T-helper 1 cell treated with Interleukin-12 subunit alpha and Interleukin-12 subunit beta and Interleukin-4 antibody, amounts not matched to agents 30 μg/mL and 1 μg/mL, for 36 hours (primary cell): ENCODE measurements around the gene GLS.
"Not testable (repeated sequence)": the region's sequence is repeated elsewhere in the genome, so short reads cannot be mapped to it uniquely, and the experiment has no call there.

ENCODE experiments used
- H3K27ac Mint-ChIP-seq: one replicate; pipeline ENCODE4 v1.8.0; 2021; ENCODE audit warnings: mild to moderate bottlenecking, mixed read lengths
- H3K27me3 Mint-ChIP-seq: one replicate; pipeline ENCODE4 v1.8.0; 2021; ENCODE audit warnings: low read depth, mixed read lengths
- H3K36me3 Mint-ChIP-seq: one replicate; pipeline ENCODE4 v1.8.0; 2021; ENCODE audit warnings: low read depth, mixed read lengths
- H3K4me1 Mint-ChIP-seq: one replicate; pipeline ENCODE4 v1.8.0; 2021; ENCODE audit warnings: low read depth, mixed read lengths
- H3K4me3 Mint-ChIP-seq: one replicate; pipeline ENCODE4 v1.8.0; 2021; ENCODE audit warnings: mild to moderate bottlenecking, moderate library complexity, mixed read lengths
- H3K9me3 Mint-ChIP-seq: one replicate; pipeline ENCODE4 v1.8.0; 2021; ENCODE audit warnings: mixed read lengths

The GLS gene

GRCh38 chr2:190864375-190864774 is 16.2 kb upstream of the GLS start:
- Mint-ChIP-seq H3K4me3 (no peak overlapping the region), H3K9me3 (peaks cover 30% of the 10 kb centered on the region), H3K27me3 (peaks cover 8% of the 10 kb centered on the region), H3K4me1 (peaks cover 5% of the 10 kb centered on the region), H3K36me3 (peaks cover 4% of the 10 kb centered on the region), H3K27ac (no peak overlapping the region)

GRCh38 chr2:190867212-190867611 is 13.4 kb upstream of the GLS start:
- no peaks in the 10 kb centered on the region for H3K36me3 Mint-ChIP-seq
- H3K4me3 Mint-ChIP-seq, result no peak overlapping the region
- H3K27ac Mint-ChIP-seq, result no peak overlapping the region
- H3K27me3 Mint-ChIP-seq, result peaks cover 6% of the 10 kb centered on the region
- peaks cover 5% of the 10 kb centered on the region for H3K4me1 Mint-ChIP-seq
- peaks cover 15% of the 10 kb centered on the region for H3K9me3 Mint-ChIP-seq

- Mint-ChIP-seq H3K4me3 (no peak overlapping the region), H3K4me1 (peaks cover 5% of the 10 kb centered on the region), H3K27me3 (peaks cover 10% of the 10 kb centered on the region), H3K36me3 (no peaks in the 10 kb centered on the region), H3K9me3 (peaks cover 12% of the 10 kb centered on the region), H3K27ac (no peak overlapping the region)
Measured at GRCh38 chr2:190867832-190868231, 12.8 kb upstream of the GLS start.

GRCh38 chr2:190869721-190870120 is 10.9 kb upstream of the GLS start:
- H3K36me3 Mint-ChIP-seq, result no peaks in the 10 kb centered on the region
- no peak overlapping the region for H3K27ac Mint-ChIP-seq
- peaks cover 10% of the 10 kb centered on the region for H3K27me3 Mint-ChIP-seq
- no peak overlapping the region for H3K4me3 Mint-ChIP-seq
- peaks cover 9% of the 10 kb centered on the region for H3K9me3 Mint-ChIP-seq
- H3K4me1 Mint-ChIP-seq, result no peaks in the 10 kb centered on the region

- H3K4me1 Mint-ChIP-seq, H3K4me3 Mint-ChIP-seq, H3K27me3 Mint-ChIP-seq, H3K36me3 Mint-ChIP-seq, H3K27ac Mint-ChIP-seq, H3K9me3 Mint-ChIP-seq: not testable (repeated sequence)
Measured at GRCh38 chr2:190873451-190873850, 7.2 kb upstream of the GLS start.

GRCh38 chr2:190875891-190876290 is 4.7 kb upstream of the GLS start:
- Mint-ChIP-seq H3K36me3 (no peaks in the 10 kb centered on the region), H3K27me3 (peaks cover 4% of the 10 kb centered on the region), H3K9me3 (peaks cover 3% of the 10 kb centered on the region), H3K4me1 (peaks cover 10% of the 10 kb centered on the region), H3K4me3 (no peak overlapping the region), H3K27ac (no peak overlapping the region)

- Mint-ChIP-seq H3K36me3 (no peaks in the 10 kb centered on the region), H3K9me3 (peaks cover 3% of the 10 kb centered on the region), H3K4me1 (peaks cover 10% of the 10 kb centered on the region), H3K27me3 (peaks cover 4% of the 10 kb centered on the region), H3K4me3 (no peak overlapping the region), H3K27ac (no peak overlapping the region)
Measured at GRCh38 chr2:190876631-190877030, 4.0 kb upstream of the GLS start.

GRCh38 chr2:190877436-190877835 is 3.2 kb upstream of the GLS start:
- Mint-ChIP-seq H3K36me3 (peaks cover 2% of the 10 kb centered on the region), H3K27ac (no peak overlapping the region), H3K4me1 (peaks cover 12% of the 10 kb centered on the region), H3K27me3 (peaks cover 3% of the 10 kb centered on the region), H3K9me3 (peaks cover 1% of the 10 kb centered on the region), H3K4me3 (no peak overlapping the region)

- Mint-ChIP-seq H3K36me3 (peaks cover 14% of the 10 kb centered on the region), H3K27me3 (no peaks in the 10 kb centered on the region), H3K9me3 (no peaks in the 10 kb centered on the region), H3K4me1 (peaks cover 27% of the 10 kb centered on the region), H3K4me3 (peak overlapping the region; percentile 91), H3K27ac (peak overlapping the region; percentile 95)
Measured at GRCh38 chr2:190879474-190880377, 895 bp upstream of the GLS start.

GRCh38 chr2:190881084-190881597 is 520 bp downstream of the GLS start:
- Mint-ChIP-seq H3K4me1 (peaks cover 23% of the 10 kb centered on the region), H3K27ac (peak overlapping the region; percentile 95)

GRCh38 chr2:190881598-190882410 is 1.2 kb downstream of the GLS start:
- peak overlapping the region; percentile 93 for H3K4me3 Mint-ChIP-seq
- H3K9me3 Mint-ChIP-seq, result no peaks in the 10 kb centered on the region
- H3K36me3 Mint-ChIP-seq, result peaks cover 20% of the 10 kb centered on the region
- peak overlapping the region; percentile 97 for H3K27ac Mint-ChIP-seq
- no peaks in the 10 kb centered on the region for H3K27me3 Mint-ChIP-seq
- peaks cover 23% of the 10 kb centered on the region for H3K4me1 Mint-ChIP-seq

More at GRCh38 chr2:190881084-190881597, 520 bp downstream of the GLS start:
- no peaks in the 10 kb centered on the region for H3K27me3 Mint-ChIP-seq
- H3K36me3 Mint-ChIP-seq, result peaks cover 20% of the 10 kb centered on the region
- no peaks in the 10 kb centered on the region for H3K9me3 Mint-ChIP-seq
- peak overlapping the region; percentile 91 for H3K4me3 Mint-ChIP-seq

- Mint-ChIP-seq H3K4me1 (peaks cover 24% of the 10 kb centered on the region), H3K4me3 (peak overlapping the region; percentile 93), H3K27ac (peak overlapping the region; percentile 97), H3K9me3 (no peaks in the 10 kb centered on the region), H3K36me3 (peaks cover 20% of the 10 kb centered on the region), H3K27me3 (no peaks in the 10 kb centered on the region)
Measured at GRCh38 chr2:190882411-190882766, 1.8 kb downstream of the GLS start.

- H3K4me1 Mint-ChIP-seq, result peaks cover 29% of the 10 kb centered on the region
- peaks cover 20% of the 10 kb centered on the region for H3K36me3 Mint-ChIP-seq
- peak overlapping the region; percentile 97 for H3K27ac Mint-ChIP-seq
- H3K9me3 Mint-ChIP-seq, result no peaks in the 10 kb centered on the region
- peak overlapping the region; percentile 93 for H3K4me3 Mint-ChIP-seq
- no peaks in the 10 kb centered on the region for H3K27me3 Mint-ChIP-seq
Measured at GRCh38 chr2:190882856-190883582, 2.4 kb downstream of the GLS start.

GRCh38 chr2:190885844-190886243 is 5.2 kb downstream of the GLS start:
- not testable (repeated sequence) for H3K4me3 Mint-ChIP-seq, H3K27me3 Mint-ChIP-seq, H3K27ac Mint-ChIP-seq, H3K9me3 Mint-ChIP-seq
- Mint-ChIP-seq H3K4me1 (peaks cover 43% of the 10 kb centered on the region), H3K36me3 (peaks cover 24% of the 10 kb centered on the region)
